Hematopoietic multipotent progenitor cell treated with erythropoietin and hydrocortisone succinate and interleukin-3 and kit ligand, for 17 days (in vitro differentiated cells): ENCODE results near the gene DPYSL5.

Experiments
- DNase-seq: peaks from one replicate; pipeline ENCODE4 v3.0.0-alpha.2; 2015; ENCODE audit warnings: low spot score

The DPYSL5 gene

DNA sequence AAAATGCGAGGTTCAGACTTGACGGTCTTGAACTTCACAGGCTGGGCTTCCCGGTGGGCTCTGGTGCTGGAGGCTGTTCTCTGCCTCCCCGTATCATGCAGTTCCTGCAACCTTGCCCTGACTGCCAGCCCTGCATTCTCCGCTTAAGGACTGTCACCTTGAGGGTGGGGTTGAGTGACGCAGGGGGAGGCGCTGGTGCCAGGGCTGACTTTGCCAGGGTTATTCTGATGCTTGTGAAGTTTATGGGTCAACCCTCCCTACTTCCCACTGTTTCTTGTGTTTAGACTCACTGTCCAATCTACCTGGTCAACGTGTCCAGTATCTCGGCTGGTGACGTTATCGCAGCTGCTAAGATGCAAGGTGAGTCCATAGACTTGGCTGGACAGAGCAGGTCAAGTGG, 85.0 kb downstream of the DPYSL5 start:
- DNase-seq = no peak

DNA sequence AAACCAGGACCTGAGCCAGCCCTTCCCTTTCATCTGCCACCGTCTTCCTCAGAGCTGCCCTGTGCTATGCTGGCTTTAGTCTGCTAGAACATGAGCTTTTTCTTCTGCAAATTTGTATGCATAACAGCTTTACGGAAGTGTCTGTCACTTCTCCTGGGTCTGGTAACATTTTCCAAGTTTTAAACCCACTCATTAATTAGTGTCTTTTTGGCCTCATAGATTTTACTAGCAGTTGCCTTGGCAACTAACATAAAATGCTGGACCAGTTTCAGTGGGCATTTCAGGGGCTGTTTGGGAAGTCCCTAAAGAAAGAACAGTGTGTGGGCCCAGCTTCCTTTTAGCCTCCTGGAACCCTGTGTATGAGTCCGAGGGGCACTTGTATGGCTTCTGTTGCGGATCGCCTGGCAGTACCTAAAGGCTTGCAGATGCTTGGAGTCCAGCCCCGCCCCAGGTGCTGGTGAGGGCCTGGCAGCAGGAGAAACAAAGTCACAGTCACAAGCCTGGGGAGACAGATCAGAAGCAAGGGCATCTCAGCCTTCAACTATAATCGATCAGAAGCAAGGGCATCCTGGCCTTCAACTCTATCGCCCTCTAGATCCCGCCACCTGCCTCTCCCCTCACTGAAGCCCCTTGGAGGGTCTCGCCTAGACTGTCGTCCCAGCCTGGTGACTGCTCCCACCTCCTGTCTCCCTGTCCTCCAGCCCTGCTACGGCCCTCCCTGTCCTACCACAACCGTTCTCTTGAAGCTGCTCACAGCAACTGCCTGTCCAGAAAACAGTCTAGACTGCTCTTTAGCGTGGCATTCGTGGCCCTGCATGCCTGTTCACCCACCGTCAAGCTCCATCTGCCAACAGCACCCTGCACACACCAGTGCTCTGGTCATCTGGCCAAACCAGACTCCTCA, 85.8 kb downstream of the DPYSL5 start:
- no peak for DNase-seq

DNA sequence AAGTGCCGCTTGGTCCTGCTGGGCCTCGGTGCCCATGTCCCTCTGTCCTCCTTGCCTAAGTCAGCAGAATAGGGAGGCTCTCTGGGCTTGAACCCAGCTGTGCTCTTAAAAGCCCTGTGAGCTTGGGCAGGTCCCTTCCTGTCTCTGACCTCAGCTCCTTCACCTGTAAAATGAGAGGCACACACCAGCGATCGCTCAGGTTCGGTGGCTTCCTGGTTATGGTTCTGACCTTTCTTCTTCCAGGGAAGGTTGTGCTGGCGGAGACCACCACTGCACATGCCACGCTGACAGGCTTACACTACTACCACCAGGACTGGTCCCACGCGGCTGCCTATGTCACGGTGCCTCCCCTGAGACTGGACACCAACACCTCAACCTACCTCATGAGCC, 86.4 kb downstream of the DPYSL5 start:
- DNase-seq = no peak

DNA sequence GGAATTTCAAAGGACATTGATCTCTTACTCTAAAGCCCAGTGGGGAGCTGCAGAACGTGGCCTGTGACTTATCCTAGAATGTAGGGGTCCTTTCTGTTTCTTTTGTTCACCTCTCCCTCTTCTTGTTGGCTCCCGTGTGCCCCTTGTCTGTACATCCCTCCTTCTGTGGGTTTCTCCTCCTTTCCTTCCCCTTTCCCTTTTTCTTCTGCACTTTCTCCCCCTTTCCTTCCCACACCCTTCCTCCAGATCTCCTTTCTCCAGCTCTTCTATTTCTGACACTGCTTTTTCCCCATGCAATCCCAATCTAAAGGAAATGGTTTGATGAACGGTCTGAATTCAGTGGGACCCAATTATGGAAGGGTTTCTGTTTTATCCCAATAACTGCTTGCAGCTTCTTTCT, 87.1 kb downstream of the DPYSL5 start:
- no peak for DNase-seq

DNA sequence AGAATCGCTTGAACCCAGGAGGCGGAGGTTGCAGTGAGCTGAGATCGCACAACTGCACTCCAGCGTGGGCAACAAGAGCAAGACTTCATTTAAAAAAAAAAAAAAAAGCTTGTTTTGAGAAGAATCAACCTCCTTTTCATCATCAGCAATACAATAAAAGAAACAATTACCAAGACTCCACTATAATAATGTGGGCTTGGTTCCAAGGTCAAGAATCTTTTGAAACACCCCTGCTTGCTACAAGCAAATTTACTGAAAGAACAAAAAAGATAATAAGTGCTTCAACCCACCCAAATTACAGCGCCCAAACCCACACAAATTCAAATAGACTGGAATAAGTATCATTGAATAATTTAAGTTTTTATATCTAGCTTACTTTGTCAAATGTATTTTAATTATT, 88.9 kb downstream of the DPYSL5 start:
- DNase-seq = no peak

DNA sequence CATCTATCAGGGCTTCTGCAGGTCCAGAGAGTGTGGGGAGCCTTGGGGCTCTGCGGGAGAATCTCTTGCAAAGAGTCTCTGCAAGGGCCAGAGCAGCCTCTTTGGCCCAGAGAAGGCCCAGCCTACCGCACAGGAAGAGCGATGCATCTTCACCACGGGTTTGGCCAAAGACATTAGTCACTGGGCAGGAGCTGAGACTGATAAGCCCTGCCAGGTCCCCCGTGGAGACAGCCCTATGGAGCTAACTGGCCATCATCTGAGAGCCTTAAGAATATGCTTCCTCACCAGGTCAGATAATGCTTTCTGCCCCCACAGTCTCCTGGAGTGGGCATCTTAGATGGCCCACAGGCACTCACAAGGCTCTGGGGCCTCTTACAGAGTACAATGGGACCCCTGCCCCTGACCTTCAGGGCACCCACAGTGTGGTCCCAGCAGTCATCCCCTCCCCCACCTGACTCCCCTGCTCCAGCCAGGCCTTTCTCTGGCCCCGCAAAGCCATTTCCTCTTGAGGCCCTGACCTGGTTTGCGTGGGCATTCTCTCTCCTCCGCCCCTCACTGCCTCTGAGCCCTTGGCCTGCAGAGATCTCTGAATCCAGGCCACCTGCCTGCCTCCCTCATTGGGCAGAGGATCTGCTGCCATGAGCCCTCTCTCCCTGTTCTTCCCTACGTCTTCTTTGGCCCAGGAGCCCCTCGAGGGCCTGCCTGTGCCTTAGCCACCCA, 90.6 kb downstream of the DPYSL5 start:
- no peak for DNase-seq

DNA sequence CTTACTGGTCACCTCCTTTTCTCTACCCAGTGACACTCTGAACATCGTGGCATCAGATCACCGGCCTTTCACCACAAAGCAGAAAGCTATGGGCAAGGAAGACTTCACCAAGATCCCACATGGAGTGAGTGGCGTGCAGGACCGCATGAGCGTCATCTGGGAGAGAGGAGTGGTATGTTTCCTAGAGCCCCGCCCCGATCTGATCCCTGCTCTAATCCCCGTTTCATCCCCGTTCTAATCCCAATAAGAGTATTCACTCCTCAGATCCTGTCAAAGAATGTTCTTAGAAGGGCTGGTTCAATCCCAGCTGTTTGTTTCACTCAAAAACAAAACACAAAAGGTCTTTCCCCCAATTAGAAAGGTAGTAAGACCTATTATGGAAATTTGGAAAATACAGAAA, 92.1 kb downstream of the DPYSL5 start:
- DNase-seq = no peak

DNA sequence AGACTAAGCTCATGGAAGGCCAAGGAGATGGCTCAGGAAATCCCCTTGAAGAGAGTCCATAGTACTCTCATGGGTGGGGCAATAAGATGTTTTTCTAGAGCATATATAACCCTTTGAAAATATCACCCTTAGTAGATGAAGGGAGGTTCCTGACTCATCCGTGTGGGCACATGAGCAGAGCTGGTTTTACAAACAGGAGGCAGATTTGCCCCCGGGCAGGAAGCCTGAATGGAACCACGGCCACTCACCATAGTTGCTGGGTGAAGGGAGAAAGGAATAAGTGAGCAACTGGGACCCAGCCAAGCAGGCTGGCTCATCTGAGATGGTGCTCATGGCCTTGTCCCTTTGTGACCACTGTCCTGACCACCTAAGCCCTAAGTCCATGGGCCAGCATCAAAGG, 93.6 kb downstream of the DPYSL5 start:
- DNase-seq = no peak

DNA sequence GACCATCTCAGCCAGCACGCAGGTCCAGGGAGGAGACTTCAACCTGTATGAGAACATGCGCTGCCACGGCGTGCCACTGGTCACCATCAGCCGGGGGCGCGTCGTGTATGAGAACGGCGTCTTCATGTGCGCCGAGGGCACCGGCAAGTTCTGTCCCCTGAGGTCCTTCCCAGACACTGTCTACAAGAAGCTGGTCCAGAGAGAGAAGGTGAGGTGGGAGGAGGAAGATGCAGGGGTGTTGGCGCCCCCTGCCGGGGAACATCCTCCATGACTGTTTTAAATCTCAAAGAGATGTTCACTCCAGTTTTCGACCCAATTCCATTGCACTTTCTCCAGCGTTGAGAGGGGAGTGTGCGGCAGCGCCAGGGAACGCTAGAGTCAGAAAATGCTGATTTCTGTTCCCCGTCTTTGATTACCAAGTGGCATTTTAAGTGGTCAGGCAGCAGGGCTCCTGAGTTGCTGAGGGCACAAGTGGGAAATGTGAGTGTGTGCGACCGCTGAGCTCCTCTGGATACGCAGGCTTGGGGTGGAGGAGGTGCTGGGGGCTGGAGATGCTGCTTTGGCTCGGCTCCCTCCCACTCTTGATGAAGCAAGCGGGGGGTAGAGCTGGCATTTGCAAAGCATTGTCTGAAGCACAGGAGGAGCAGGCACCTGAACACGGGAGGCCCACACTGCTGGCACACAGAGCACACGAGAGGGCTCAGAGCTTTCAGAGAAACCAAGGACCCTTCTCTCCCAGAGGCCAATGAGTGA, 94.8 kb downstream of the DPYSL5 start:
- peak; percentile 64 for DNase-seq

DNA sequence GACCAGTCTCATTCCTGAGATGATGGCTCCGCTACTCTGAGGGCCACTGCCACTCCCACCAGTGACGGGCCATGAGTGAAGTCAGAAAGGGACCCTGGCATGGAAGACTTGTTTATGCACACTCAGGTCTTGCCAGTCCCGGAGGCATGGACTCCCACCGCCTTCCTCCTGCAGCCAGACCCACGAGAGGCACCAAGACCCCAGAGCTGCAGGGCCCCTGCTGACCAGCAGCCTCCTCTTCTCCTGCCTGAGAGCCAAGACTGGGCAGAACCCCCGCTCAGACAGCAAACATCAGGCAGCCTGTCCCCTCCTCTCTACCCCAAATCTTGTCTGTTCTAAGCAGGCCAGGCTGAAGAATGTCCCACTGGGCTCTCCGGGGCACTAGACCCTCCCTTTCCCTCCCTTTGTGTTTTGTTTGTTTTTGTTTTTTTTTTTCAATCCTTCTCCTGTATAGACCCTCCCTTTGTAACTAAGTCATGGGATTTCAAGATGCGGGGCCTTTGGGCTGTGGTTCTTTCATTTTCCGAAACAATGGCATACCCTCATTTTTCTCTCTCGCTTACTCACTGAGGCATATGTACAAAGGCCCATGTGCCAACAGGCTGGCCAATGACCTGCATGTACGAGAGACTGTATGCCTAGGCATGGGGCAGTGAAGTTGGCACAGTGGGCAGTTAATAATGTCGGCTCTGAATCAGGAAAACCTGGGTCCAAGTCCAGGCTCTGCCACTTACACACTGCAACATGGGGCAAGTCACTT, 98.2 kb downstream of the DPYSL5 start:
- DNase-seq = no peak

DNA sequence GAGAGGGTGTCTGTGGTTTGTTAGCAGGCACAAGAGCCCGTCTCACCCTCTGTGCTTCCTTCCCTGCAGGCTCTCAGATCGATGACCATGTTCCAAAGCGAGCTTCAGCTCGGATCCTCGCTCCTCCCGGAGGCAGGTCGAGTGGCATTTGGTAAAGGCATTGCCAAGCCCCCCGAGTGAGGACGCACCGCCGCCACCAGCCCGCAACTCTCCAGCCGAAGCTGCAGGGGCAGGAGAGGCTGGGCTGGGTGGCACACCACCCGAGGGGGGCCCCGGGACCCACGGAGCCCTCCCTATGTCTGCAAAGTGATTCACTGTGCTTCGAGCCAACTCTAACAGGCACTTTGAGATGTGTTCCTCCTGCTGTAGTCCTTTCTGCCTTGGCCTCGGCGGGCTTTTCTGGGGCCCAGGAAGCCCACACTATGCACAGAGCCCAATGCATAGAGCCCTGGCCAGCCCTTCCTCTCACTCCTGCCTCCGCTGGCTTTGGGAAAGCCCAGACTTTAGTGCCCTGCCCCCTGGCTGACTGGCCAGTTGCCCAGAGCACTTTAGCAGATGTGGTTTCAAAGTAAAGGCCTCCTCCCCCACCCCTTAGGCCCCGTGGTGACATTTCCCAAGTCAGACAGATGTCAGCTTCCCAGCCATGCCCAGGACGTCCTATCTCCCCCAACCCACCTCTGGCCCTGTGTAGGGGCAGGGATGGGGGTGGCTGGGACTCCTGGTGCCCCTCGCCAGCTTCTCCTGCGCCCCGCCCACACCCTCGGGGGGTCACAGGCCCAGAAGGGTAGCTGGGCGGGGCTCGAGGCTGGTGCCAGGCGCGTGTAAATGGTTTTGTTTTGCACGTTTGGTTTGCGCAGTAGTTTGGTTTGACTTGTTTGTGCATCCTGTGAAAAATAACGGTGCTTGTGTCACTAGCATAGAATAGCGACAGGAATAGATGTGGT, 99.2 kb downstream of the DPYSL5 start:
- no peak for DNase-seq

DNA sequence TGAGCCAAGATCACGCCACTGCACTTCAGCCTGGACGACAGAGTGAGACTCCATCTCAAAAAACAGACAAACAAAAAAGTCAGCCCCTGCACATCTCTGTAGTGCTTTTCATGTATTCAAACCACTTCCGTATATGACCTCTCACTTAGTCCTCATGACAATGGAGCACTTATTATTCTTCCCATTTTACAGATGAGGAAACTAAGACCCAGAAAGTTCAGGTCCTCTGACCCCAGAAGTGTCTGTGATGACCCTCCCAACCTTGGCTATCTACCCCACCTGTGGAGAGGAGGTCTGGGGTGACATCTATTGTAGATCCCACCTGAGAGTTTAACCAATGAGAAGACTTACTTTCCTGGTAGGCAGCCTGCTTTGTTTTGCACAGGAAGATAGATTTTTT, 100.9 kb downstream of the DPYSL5 start:
- no peak for DNase-seq

DNA sequence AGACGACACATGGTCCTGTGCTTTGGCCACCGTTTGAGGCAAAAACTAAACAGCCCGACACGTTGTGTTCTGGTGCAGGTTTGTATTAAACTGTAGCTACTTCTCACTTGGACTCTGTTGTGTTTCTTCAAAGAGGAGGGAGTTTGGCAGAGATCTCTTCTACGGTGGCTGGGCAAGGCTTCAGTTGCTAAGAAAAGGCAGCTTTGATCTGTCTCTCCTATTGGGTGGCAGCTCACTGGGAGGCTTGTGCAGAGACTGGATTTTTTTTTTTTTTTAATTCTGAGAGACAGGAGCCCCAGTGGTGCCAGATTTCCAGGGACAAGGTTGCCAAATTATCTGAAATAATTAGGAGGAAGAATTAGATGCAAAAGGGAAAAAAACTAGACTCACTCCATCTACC, 102.3 kb downstream of the DPYSL5 start:
- DNase-seq = no peak

DNA sequence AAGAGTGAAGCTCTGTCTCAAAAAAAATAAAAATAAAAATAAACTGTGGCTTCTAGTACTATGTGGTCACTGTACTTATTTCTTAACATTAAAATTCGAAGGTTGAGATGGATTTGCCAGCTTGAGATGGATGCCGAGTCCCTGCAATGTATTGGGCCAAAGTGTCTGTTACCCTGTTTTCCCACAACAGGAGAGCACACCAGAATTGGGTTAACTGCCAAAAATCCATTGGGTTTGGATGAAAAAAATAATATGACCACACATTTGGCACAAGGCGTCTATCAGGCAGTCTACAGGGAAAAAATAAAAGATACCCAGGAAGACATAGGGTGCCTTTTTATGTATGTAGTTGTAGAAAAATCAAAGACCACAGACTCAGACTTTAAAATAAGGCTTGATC, 103.3 kb downstream of the DPYSL5 start:
- no peak for DNase-seq

DNA sequence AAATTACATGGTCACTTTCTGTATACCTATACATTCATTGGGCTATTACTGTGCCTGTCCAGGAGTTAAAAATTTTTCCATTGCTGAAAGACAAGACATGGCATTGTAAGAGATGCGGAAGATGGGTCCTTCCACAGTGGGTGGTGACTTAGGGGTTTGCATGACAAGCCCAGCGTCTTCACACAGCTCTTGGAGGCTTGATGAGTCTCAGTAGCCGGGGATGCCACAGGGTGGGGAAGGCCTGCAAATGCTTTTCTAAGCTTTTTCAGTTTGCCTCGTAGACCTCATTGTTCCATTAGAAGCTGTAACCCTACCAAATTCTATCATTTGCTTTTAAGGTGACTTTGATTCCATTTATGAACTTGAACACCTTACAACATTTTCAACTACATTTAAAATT, 104.4 kb downstream of the DPYSL5 start:
- DNase-seq = no peak

DNA sequence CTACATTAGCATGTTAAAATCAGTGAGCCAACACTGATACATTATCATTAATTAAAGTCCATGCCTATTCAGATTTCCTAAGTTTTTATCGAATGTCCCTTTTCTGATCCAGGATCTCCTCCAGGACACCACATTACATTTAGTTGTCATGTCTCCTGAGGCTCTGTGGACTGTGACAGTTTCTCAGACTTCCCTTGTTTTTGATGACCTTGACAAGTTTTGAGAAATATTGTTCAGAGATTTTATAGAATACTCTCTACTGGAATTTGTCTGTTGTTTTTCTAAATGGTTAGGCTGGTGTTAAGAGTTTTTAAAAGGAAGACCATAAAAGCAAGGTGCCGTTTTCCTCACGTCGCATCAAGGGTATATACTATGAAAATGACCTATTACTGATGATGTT, 106.2 kb downstream of the DPYSL5 start:
- DNase-seq = no peak

DNA sequence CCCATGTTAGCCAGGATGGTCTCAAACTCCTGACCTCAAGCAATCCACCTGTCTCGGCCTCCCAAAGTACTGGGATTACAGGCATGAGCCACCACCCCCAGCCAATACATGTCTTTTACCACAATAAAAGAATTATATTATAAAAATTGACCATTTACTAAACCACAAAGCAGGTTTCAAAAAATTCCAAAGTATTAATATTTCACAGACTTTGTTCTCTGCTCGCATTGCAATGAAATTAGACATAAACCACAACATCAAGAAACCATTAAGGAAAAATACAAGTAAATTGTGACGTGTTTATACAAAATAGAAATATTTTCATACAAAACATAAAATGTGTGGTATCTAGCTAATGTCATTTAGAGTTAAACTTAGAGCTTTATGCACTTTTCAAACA, 109.1 kb downstream of the DPYSL5 start:
- no peak for DNase-seq

DNA sequence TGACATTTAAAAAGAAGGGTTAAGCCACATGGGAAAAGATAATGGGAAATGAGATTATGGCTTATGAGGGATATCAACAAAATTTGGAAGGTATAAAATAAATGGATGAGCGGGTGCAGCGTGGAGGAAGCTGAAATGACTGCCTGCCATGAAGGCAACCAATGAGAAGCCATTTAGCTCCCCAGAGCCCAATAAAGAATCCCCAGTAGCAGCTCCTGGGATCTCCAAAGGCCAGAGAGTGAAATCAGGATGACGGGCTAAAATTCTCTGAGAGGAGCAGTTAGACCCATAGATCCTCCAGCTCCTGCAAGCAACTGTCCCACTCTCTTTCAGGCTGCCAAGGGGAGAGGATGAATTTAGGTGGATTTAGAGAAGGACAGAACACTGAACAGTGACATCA, 109.6 kb downstream of the DPYSL5 start:
- DNase-seq = no peak

DNA sequence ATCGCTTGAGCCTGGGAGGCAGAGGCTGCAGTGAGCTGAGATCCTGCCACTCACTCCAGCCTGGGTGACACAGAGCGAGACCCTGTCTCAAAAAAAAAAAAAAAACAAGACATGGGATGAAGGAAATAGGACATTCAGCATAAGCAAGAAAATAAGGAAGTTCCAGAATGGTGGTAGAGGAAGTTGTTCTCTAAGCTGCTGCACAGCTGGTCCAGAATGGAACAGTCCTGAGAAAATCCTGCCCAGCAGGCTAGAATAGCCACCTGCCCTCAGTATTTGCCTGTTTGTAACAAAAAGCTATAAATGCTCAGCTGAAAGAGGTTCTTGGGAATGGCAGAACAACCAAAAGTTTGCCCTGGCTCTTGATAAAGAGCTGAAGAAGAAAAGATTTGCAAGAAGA, 111.4 kb downstream of the DPYSL5 start:
- DNase-seq = no peak

DNA sequence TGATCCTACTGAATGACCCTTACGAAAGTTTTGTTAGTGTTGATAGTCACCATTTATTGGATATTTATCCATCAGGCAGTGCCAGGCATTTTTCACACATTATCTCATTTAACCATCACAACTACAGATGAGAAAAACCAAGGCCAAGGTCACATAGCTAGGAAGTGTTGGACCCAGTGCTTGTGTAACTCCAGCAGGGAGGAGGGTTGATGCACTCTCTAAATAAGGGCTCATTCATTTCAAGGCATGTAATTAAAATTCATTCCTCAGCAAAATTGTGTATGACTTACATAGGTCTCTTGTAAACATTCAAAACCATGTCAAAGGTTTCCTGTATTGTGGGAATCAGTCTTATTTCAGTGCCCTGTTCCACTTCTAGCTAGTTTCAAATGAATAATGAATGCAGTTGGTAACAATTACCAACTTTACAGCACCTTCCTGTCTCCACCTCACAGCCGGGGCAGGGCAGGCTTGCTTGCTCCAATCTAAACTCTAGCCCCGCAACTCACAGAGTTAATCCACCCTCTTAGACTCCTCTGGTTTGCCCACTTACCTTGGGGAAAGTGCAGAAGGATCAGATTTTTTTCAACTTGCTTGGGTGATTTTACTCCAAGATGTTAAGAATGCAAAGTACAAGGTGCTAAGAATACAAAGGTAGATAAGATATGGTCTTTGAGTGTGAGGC, 116.7 kb downstream of the DPYSL5 start:
- no peak for DNase-seq
